A549 (cell line): Measurements from ENCODE around the gene VPS18.

ENCODE experiments used
- SMC3 ChIP-seq: fragments of >200 bp; sonication (Bioruptor Twin); formaldehyde crosslinking; IDR thresholded peaks from 3 replicates; pipeline ENCODE4 v1.6.1; 2018; ENCODE audit warnings: inconsistent platforms
- TF ChIP-seq, protein P1 (sequence below): fragments of >200 bp; sonication (Bioruptor Twin); formaldehyde crosslinking; IDR thresholded peaks from 3 replicates; pipeline ENCODE4 v1.5.1; 2016

DNA sequence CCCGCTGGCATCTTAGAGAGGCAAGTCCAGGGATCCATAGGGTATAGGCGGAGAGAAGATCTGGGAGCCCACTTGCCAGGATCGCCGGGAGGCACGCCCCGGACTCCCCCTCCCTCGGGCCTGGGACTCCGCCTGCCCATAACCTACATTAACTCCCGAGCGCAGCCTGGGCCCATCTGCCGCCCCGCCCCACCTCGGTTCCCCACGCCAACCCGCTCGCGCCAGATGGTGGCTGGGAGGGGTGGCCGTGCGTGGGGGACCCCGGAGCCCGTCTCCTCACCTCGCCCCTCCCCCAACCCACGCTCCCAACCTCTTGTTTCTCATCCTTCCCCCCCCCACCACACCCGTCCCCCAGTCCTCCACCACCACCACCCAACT lies 33.2 kb downstream of the VPS18 start:
- TF ChIP-seq, protein P1, sequence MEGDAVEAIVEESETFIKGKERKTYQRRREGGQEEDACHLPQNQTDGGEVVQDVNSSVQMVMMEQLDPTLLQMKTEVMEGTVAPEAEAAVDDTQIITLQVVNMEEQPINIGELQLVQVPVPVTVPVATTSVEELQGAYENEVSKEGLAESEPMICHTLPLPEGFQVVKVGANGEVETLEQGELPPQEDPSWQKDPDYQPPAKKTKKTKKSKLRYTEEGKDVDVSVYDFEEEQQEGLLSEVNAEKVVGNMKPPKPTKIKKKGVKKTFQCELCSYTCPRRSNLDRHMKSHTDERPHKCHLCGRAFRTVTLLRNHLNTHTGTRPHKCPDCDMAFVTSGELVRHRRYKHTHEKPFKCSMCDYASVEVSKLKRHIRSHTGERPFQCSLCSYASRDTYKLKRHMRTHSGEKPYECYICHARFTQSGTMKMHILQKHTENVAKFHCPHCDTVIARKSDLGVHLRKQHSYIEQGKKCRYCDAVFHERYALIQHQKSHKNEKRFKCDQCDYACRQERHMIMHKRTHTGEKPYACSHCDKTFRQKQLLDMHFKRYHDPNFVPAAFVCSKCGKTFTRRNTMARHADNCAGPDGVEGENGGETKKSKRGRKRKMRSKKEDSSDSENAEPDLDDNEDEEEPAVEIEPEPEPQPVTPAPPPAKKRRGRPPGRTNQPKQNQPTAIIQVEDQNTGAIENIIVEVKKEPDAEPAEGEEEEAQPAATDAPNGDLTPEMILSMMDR: no peak
- no peak for TF ChIP-seq SMC3
